IPS-NIHi7 (cell line): Measurements from ENCODE around the gene PITX2.
A peak's percentile ranks its signal among the peaks of the same experiment; 100 is the strongest.

Source experiments
- DNase-seq: peaks from one replicate; pipeline ENCODE4 v3.0.0; 2012; ENCODE audit warnings: mixed read lengths; ENCODE audit errors: extremely low spot score

PITX2 gene

GRCh38 chr4:110636171-110636679 lies 13.3 kb upstream of the PITX2 start:
- DNase-seq = no peak

GRCh38 chr4:110635163-110635865 lies 12.4 kb upstream of the PITX2 start:
- no peak for DNase-seq

- DNase-seq = no peak
Observed at GRCh38 chr4:110634350-110635162, 11.7 kb upstream of the PITX2 start.

- no peak for DNase-seq
Observed at GRCh38 chr4:110633358-110634341, 10.8 kb upstream of the PITX2 start.

GRCh38 chr4:110632506-110633357 lies 9.9 kb upstream of the PITX2 start:
- DNase-seq = no peak

GRCh38 chr4:110631584-110632505 lies 9.0 kb upstream of the PITX2 start:
- peak; percentile 71 for DNase-seq

GRCh38 chr4:110630688-110631402 lies 8.0 kb upstream of the PITX2 start:
- DNase-seq = no peak

- DNase-seq = no peak
Observed at GRCh38 chr4:110629780-110630687, 7.2 kb upstream of the PITX2 start.

GRCh38 chr4:110629214-110629754 lies 6.4 kb upstream of the PITX2 start:
- no peak for DNase-seq

- no peak for DNase-seq
Observed at GRCh38 chr4:110628663-110629213, 5.9 kb upstream of the PITX2 start.

- DNase-seq = no peak
Observed at GRCh38 chr4:110627977-110628662, 5.2 kb upstream of the PITX2 start.

- DNase-seq = no peak
Observed at GRCh38 chr4:110626532-110627153, 3.8 kb upstream of the PITX2 start.

GRCh38 chr4:110625576-110626257 lies 2.8 kb upstream of the PITX2 start:
- DNase-seq = no peak

- no peak for DNase-seq
Observed at GRCh38 chr4:110624904-110625494, 2.1 kb upstream of the PITX2 start.

GRCh38 chr4:110624398-110624780 lies 1.5 kb upstream of the PITX2 start:
- no peak for DNase-seq
